T1000 (cell line): ENCODE data around the gene HMCN1.

Experiments used
- DNase-seq: peaks from one replicate; lab custom pipeline; 2025; ENCODE audit warnings: mixed read lengths; lab: John Stamatoyannopoulos, UW

HMCN1 gene

DNA sequence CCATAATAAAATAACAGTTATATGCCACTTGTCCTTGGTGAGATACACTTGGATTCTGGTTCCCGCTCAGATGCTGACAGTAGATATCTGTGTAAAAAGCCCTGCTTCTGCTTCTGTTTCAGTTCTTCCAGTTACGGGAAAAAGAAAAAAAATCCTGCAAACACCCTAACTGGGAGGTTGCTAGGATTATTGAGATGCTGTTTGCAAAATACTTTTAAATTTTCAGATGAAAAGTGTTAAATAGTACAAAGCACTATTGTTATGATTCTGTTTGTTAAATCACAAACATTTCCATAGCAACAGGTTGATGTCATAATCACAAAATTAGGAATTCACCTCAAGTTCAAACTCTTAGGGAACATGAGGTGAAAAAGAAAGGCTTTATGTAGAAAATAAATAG, 232.3 kb downstream of the HMCN1 start:
- DNase-seq = no peak

- no peak for DNase-seq
Measured at GRCh38 chr1:185969028-185969427, 234.8 kb downstream of the HMCN1 start.

DNA sequence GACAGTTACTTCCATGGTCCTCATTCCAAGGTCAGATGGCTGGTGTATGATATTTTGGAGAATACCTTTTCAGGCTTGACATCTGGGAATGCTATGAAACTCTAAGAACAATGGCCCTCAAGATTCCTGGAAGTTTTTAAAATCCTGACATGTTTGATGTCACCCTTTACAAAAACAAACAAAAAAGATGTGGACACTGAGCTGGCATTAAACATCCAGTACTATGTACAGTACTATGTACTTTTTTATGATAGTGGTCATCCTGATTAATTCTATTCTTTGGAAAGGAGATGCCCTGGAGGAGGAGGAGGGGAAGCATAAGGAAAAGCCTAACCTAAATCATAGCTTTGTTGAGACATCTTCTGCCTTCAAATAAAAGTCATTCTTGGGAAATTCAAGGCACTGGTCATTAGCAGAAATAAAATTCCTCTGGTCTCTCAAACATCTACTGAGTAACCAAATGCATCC, 235.4 kb downstream of the HMCN1 start:
- DNase-seq = peak; percentile 5

- DNase-seq = peak; percentile 18
Measured at GRCh38 chr1:185971688-185972087, 237.5 kb downstream of the HMCN1 start.

GRCh38 chr1:185972096-185972850, 238.1 kb downstream of the HMCN1 start:
- DNase-seq = no peak

DNA sequence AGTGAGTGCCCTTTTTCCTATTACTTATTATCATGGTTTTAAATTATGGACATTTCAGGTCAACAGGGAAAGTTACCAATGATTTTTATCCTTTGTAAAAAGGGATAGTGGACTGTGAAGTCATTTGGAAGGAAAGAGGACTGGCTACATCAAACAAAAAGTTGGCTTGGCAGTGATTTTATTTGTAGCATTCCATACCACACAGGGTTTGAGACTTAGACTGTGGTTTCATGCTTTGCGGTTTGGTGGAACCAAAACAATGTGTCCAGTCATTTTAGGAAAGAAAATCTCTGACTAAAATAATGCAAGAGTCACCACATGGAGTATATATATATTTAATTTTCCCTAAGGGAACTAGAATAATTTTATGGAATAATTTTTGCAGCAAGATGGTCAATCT, 239.5 kb downstream of the HMCN1 start:
- DNase-seq = peak; percentile 58

DNA sequence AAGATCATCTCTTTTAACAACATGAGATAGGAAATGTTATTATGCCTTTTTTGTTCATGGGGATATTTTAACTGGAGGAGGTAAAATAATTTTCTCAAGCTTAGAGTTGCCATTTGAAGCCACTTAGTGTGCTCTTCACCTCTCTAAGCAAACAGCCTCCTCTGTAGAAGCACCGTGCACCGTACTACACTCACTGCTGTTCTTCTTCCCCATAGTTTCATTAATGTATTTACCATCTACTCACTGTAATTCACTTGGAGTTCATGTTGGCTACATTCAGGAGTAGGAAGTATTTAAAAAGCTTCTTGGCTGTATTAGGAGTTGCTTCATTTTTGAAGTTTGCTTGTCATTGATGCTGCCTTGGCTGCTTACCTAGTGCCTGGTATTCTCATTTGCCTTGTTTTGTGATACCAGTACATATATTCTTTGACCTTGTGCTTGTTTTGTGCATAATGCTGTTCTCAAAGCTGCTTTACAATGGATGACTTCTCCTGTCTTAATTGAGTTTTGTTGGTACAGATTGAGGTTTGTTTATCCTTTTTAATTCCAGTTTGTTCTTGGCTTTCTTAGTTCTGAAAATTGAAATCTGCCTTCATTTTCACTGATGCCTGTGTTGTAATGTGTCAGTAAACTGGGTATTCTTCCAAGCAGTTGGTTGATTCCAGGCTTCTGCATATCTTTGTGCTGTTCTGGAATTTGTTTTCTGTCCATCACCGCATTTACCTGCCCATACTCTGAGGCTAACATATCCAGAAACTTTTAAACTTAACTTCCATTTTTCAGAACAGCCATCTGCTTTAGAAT, 240.4 kb downstream of the HMCN1 start:
- no peak for DNase-seq

DNA sequence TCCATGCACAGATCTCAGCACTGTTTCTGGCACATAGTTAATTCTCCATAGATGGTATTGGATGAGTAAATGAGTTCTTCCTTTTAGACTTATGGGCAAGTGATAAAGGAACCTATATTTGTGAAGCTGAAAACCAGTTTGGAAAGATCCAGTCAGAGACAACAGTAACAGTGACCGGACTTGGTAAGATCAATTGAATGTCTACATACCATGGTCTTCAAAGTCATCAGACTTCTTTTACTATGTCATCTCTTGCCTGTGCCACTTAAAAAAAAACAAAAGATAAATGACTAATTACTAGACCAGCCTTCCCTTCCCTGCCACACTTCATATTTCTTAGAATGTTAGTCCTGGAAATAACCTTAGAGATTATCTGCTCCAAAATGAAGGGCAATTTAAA, 246.7 kb downstream of the HMCN1 start:
- DNase-seq = no peak

DNA sequence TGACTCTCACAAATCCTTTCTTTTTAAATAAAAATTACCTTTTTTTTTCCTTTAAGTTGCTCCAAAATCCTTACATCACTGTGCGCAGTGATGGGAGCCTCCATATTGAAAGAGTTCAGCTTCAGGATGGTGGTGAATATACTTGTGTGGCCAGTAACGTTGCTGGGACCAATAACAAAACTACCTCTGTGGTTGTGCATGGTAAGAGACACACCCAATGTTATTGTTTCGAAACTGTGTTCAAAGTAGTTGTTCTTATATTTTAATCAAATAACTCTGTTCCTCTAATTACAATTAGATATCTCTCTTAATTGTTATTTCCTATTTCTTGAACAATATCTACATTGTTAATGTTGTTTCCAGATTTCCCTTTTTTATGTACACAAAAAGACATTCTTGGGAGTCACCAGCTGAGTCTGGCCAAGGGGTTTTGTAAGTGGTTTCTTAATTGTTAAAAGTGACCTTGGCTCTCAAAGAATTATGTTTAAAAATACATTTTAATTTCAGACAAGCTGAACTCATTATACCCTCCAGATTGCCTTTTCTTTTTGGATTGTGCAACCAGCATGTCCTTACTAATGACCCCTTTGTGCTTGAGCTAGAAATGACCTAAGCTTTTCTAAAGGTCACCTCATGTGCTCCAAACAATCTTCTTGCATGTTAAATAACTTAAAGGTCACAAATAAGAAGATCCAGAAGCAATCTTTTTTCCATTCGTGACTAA, 250.1 kb downstream of the HMCN1 start:
- DNase-seq = no peak

DNA sequence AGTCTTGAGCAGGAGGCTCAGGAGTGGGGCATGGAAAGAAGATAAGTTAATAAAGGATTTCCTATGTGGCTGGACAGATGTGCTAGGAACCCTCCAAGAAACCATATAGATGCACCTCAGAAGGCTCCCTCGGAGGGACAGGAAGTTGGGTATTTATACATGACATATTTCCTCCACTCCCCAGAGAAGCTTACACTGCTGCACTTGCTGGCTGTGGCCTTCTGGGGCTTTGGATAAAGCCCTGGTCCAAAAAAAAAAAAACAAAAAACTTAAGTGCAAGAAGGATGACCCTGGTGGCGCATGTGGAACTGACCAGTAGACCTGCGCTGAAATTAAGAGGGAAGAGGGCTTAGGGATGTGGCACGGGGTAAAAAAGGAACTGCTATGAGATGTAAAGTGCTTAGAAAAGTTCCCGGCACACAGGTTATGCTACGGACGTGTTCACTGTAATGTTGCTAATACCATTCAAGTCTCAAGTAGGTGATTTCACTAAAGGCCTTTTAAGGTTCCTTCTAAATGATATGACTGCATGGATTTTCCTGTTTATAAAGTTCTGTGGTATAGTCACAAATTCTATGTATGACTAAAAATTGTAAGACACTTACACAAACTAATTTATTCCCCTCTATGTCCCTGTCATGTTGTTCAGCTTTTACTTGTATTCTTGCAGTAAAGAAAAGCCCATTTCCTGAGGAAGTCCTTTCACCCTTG, 253.6 kb downstream of the HMCN1 start:
- no peak for DNase-seq

DNA sequence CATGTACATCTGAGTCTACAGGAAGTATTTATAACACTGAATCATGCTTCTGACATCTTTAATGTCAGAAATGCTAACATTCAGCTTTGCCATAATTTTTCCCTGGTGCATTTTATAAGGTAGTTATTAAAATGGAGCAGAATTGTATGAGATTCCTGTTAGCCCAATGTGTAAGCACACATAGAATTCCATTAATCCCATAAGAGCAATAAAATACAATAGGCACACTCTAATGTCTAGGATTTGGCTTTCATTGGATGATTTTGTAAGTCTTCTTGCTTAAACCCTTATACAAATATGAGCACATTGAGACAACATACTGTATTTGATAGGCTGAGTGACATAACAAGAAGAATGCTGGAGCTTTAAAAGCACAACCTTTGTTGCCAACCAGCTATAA, 256.4 kb downstream of the HMCN1 start:
- no peak for DNase-seq

DNA sequence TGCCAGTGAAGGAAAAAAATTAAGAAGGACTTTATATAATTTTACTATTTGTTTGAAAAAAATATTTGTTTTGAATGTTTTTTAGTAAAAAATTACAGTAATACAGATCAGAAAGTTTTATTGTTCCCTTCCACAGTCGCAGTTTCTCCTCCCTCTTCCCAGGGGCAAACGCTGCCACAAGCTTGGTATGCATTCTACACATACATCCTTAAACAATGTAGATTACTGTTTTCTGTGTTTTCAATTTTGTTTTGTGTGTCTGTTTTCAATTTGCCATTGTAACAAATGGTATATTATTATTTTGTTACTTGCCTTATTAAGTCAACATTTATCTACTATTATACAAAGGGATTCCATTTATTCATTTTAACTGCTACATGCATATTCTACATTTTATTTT, 257.1 kb downstream of the HMCN1 start:
- no peak for DNase-seq

GRCh38 chr1:185996211-185996610, 262.0 kb downstream of the HMCN1 start:
- peak; percentile 59 for DNase-seq

DNA sequence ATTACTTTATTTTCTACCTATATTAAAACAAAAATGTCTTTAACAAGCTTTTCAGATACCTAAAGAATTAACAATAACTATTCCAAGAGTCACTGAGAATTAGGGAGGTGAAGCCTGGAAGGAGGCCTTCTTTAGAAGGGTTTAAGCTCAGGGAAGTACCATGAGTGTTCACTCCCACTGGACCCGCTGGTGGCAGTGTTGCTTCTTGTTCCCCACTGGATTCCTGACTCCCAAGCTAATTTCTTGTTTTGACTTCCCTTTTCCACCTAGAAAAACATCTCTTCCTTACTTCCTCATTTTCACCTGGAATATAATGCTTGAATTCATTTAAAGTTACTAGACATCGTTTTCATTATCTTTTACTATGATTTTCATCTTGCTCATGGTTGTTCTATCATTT, 264.2 kb downstream of the HMCN1 start:
- no peak for DNase-seq

- no peak for DNase-seq
Measured at GRCh38 chr1:186002406-186002805, 268.2 kb downstream of the HMCN1 start.

GRCh38 chr1:186009039-186009737, 275.0 kb downstream of the HMCN1 start:
- no peak for DNase-seq

DNA sequence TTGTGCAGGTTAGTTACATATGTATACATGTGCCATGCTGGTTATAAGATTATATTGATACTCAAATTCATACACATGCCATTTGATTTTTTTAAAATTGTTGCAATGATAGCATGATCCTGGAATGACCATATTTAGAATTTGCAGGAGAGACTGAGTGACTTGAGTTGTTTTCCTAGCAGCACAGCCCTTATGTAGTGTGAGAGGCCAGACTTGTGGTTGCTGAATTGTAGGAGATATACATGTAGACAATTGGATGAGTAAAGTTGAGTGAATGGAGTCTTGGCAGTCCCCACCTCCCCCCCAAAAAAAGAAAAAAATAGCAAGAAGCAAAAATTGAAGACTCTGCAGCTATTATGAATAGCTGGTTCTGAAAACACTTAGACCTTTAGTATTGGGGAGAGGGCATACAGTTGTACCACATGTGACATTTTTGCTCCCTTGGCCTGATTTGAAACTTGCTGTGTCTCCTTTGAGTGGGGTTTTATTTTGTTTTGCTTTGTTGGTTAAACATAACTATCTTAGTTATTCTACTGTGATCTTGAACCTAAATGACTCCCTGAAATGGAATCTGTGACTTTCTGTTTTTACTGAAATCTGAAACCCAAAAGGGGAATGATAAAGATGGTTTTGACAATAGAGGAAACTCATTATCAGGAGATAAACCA, 280.3 kb downstream of the HMCN1 start:
- DNase-seq = no peak

DNA sequence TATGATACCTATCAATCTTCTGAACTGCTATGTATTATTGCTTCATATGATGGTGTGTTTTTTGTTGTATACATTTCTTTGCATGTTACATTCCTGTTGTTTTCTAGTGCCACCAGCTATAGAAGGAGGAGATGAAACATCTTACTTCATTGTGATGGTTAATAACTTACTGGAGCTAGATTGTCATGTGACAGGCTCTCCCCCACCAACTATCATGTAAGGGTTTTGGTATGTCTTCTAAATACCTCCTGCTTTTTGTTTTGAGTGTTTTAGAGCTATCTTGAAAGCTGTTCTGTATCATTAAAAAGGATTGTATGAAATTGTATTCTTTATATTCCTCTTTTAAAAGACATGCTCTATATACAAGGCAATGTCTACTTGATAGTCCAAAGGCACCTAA, 282.7 kb downstream of the HMCN1 start:
- DNase-seq = no peak

- no peak for DNase-seq
Measured at GRCh38 chr1:186022184-186022583, 288.0 kb downstream of the HMCN1 start.

GRCh38 chr1:186026946-186027345, 292.8 kb downstream of the HMCN1 start:
- DNase-seq = no peak

DNA sequence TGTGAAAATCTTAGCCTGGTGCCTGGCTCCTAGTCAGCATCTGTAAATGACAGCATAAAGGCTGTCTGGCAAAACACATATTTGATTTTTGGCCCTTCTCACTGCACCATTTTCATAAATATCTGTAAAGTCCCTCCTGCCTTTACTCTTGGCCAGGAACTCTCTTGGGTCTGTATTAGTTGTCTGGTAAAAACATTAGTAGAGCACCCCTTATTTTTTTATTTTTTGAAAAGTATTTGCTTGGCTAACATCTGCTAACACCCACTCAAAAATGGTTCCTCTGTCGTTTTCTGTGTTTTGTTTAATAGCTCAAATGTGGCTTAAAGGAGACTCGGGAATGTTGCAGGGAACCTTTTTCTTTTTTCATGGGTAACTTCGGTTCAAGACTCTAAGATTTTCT, 293.4 kb downstream of the HMCN1 start:
- no peak for DNase-seq
